GM19240 (cell line): ENCODE measurements around the gene GTPBP3.

Experiments
- DNase-seq: peaks from one replicate; pipeline ENCODE4 v3.0.0; 2011; ENCODE audit warnings: low spot score; ENCODE audit not compliant: insufficient read length

The GTPBP3 gene

DNA sequence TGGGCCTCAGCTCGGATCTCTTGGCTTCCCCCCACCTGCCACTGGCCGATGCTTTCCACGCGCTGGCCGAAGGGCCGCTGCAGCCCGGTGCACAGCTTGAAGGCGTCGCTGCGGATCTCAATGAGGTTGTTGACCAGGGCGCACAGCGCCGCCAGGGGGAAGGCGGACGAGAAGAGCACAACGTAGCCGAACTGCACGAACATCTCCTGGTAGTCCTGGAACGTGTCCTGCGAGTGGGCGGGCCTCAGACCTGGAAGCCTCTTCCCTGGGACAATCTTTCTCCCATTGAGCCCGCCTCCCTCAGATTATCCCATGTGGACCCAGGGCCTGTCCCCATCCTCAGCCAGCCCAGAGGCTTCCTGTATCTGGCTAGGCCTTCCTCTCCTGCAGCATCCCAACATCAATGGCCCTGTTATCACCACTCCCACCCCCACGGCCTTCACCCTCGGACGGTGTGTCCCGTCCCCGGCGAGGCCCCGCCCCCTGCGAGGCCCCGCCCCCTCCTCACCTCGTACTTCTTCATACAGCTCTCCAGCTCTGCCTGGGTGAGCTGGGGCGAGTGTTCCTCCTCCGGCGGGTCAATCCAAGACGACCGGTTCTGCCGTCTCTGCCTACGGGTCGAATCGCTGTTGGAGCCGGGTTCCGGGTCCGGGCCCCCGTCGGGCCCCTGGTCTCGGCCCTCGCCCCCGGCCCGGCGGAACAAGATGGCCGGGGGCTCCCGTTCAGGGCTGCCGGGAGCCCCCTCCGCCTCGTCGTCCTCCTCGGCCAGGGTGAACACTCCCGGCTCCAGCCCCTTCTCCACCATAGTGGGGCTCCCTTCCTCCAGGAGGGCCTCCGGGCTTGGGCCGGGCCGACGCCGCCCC lies 9.5 kb upstream of the GTPBP3 start:
- no peak for DNase-seq

- DNase-seq, result no peak
Measured at GRCh38 chr19:17328517-17329365, 8.6 kb upstream of the GTPBP3 start.

DNA sequence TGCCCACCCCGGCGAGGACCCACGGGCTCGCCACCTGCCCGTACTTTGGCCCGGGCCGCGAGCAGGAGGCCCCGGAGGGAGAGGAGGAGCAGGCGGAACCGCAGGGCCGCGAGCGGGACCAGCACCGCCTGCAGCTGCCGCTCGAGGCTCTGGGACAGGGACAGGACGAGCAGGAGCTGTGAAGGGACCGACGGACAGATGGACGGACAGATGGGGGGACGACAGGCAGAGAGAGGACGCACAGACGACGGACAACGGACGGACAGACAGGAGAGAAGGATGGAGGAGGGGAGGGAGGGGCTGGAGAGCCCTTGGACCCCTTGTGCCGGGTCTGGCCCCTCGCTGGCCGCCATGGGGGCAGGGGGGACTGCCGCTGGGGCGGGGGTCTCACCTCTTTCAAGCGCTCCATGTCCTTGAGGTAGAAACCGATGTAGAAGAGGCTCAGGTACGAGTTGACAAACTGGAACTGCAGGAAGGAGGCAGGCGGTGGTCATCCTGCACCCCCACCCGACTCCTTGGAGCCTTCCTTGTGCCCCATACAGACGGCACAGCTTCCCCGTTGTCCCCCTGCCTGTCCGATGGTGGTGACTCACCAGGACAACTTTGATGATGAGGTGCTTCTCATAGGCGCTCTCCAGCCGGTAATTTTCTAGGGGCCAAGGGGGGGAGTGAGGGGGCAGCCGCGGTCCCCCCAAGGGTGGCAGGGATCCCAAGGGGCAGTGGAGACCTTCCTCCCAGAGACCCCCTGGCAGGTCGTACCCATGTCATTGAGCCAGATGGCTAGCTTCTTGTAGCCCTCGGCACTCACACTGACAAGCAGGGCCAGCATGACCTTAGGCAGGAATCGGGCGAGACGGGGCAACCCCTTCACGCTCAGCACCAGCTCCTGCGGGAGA lies 7.7 kb upstream of the GTPBP3 start:
- no peak for DNase-seq

GRCh38 chr19:17330262-17331044 lies 6.9 kb upstream of the GTPBP3 start:
- no peak for DNase-seq

- DNase-seq, result no peak
Measured at GRCh38 chr19:17331045-17331558, 6.3 kb upstream of the GTPBP3 start.

- DNase-seq, result no peak
Measured at GRCh38 chr19:17332360-17332676, 5.0 kb upstream of the GTPBP3 start.

GRCh38 chr19:17332677-17333581 lies 4.4 kb upstream of the GTPBP3 start:
- no peak for DNase-seq

DNA sequence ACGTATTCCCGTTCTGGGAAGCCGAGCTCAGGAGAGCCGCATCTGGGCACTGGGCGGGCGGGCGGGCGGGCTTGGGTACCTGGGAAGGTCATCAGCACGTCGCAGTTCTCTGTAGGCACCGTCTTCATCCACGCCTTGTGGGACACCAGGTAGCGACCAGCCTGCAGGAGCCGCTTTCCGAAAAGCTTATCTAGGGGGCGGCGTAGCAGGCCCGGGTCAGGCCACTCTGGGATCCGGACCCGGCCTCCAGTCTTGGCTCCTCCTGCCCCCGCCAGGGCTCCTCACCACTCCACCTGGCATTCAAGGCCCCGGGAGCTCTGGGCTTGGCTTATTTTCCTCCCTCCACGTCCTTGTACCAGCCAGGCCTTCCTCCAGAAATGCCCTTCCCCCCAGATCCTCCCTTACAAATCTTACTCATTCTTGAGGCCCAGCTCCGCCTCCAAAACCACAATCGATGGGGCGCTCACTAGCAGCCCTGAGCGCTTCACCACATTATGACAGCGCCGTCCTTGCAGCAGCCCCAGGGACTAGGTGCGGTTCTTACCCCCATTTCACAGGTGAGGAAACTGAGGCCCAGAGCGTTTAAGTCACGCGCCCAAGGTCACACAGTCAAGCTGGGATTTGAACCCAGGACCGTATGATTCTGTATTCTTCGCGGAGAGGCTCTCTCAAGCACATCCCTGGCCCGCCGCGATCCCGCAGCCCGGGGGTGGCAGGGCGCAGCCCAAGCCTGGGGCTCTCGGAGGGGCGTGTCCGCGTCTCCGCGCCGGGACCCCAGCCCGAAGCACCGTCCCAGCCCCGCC lies 3.5 kb upstream of the GTPBP3 start:
- DNase-seq, result peak; percentile 66

GRCh38 chr19:17334414-17335409 lies 2.6 kb upstream of the GTPBP3 start, which contains the start of gene ANO8:
Gene ANO8 (minus strand): TSS chr19:17334855. CDS start chr19:17334670, 185 bp downstream.
- DNase-seq, result peak; percentile 91

GRCh38 chr19:17335575-17335974 lies 1.8 kb upstream of the GTPBP3 start:
- no peak for DNase-seq

GRCh38 chr19:17337675-17338432 lies 501 bp downstream of the GTPBP3 start:
- no peak for DNase-seq

DNA sequence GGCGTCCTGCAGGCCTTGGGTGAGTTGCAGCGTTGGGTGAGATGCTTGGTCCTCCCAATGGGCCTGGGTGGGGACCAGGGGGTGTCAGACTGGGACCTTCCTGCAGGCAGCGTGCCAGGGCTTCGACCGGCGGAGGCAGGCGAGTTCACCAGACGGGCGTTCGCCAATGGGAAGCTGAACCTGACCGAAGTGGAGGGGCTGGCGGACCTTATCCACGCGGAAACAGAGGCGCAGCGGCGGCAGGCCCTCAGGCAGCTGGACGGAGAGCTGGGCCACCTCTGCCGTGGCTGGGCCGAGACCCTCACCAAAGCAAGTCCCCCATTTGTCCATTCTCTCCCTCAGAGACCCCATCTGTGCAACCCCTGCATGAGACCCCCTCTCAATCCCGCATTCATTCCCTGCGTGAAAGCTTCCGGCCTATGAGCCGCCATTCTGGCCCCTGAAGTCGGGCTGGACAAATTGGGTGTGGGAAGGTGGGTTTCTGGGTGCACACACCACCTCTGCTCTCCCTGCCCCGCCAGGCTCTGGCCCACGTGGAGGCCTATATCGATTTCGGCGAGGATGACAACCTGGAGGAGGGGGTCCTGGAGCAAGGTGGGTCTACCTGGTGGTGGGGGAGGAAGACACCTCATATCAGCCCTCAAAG lies 1.2 kb downstream of the GTPBP3 start:
- no peak for DNase-seq

- no peak for DNase-seq
Measured at GRCh38 chr19:17339088-17339741, 1.9 kb downstream of the GTPBP3 start.

DNA sequence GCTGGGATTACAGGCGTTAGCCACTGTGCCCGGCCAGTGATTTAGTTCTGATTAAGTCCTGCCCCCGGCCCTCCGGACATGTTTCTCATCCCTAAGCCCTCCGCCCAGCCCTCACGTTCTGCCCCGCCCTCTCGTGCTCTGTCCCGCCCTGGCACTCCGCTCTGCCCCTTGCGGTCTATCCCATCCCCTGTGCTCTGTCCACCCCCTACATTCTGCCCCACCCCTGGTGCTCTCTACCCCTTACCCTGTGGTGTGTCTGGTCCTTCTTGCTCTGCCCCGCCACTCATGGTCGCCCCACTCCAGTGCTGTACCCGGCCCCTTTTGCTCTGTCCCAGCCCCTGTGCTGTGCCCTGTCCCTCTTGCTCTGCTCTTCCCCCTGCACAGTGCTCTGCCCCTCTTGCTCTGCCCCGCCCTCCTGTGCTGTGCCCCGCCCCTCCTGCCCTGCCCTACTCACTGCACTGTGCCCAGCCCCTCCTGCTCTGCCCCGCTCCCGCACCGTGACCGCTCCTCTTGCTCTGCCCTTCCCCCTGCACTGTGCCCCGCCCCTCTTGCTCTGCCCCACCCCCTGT lies 3.0 kb downstream of the GTPBP3 start:
- DNase-seq, result no peak

DNA sequence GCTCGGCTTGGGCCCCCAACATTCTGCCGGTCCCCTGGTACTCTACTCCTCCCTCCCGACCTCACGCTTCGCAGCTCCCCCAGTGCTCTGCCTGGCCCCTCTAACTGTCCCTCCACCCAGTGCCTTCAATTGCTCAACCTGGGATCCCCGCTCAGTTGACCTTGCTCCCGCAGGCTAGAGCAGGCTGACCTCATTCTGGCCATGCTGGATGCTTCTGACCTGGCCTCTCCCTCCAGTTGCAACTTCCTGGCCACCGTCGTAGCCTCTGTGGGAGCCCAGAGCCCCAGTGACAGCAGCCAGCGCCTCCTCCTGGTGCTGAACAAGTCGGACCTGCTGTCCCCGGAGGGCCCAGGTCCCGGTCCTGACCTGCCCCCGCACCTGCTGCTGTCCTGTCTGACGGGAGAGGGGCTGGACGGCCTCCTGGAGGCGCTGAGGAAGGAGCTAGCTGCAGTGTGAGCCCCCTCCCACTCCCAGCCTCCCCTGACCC lies 3.6 kb downstream of the GTPBP3 start:
- DNase-seq, result no peak
